LNCAP (cell line): Measurements from ENCODE around the gene SUB1.

Experiments
- CTCF ChIP-seq: fragments of 450-650 bp; IDR thresholded peaks from 2 replicates; pipeline ENCODE4 v1.5.1; 2017; ENCODE audit warnings: mild to moderate bottlenecking

The SUB1 gene

GRCh38 chr5:32578764-32579163, 6.6 kb upstream of the SUB1 start:
- no peak for TF ChIP-seq CTCF

- no peak for TF ChIP-seq CTCF
Observed at GRCh38 chr5:32581010-32581785, 4.2 kb upstream of the SUB1 start.

GRCh38 chr5:32583582-32584232, 1.6 kb upstream of the SUB1 start:
- no peak for TF ChIP-seq CTCF

- TF ChIP-seq CTCF = no peak
Observed at GRCh38 chr5:32584646-32585045, 711 bp upstream of the SUB1 start.

GRCh38 chr5:32585122-32585445, 273 bp upstream of the SUB1 start:
- TF ChIP-seq CTCF = no peak

GRCh38 chr5:32586276-32586599, 881 bp downstream of the SUB1 start:
- no peak for TF ChIP-seq CTCF

GRCh38 chr5:32587067-32587551, 1.8 kb downstream of the SUB1 start:
- no peak for TF ChIP-seq CTCF
